ENCODE data around the gene SLC9A8. TPM values are rescaled to one million over a fixed set of nuclear protein-coding genes. Genes with fewer than 3 reads are reported as not detected.

The SLC9A8 gene
- total RNA-seq, 4 donors from 2014 or later: 9.0 to 31.0 (median 16.6) TPM

DNA sequence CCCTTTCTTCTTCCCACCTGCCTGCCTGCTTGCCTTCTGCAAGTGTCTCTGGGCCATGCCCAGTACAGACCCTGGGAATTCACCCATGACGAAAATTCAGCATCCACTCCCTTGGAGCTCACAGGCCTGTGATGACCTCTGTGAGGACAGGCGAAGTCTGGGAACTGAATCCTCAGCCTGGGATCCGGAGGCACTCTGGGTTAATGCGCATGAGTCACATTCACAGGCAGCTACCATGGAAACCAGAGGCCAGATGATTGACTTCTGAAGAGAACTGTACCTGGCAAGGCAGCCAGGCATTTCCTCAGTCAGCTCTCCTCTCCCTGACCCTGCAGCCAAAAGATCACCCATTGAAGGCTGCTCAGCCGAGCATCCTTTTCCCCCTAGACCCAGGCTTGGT, 41.0 kb downstream of the SLC9A8 start:
- 88 to 100% methylated on average over 1 to 5 of the region's 5 CpGs for WGBS, 2 donors (ENCODE audit: low coverage in 1 of 2)
- Histone ChIP-seq H3K9me3 (no peaks in the 10 kb centered on the region), H3K36me3 (peaks cover 0 to 26% (median 12%) of the 10 kb centered on the region in 4 donors), H3K4me1 (peaks cover 0 to 7% (median 0%) of the 10 kb centered on the region in 4 donors), H3K27me3 (no peaks in the 10 kb centered on the region), H3K4me3 (no peak overlapping the region), H3K27ac (no peak overlapping the region)
- in situ Hi-C loops (cut with MboI; ENCODE audit: low pct_ligation_motif_present in 1 of 4, low pct_unique_long_range_greater_than_20kb in 1 of 4, low sequenced_read_pairs in 3 of 4) (loop anchor here in 2 of 4 donors (10.0 to 25.0 kb wide), 2 partner anchors 309 to 516 kb away; no protein-coding TSS in a partner anchor), intact Hi-C loops (cut with DNase I; ENCODE audit: low total_unique reads) (no loop called here)
- no peak for DNase-seq
- TF ChIP-seq POLR2A (IDR thresholded peaks at IDR 0.05) (no peak), POLR2AphosphoS5 (IDR thresholded peaks at IDR 0.05) (no peak), EP300 (IDR thresholded peaks at IDR 0.05; ENCODE audit: low read depth) (no peak)
- TF ChIP-seq, protein P1, sequence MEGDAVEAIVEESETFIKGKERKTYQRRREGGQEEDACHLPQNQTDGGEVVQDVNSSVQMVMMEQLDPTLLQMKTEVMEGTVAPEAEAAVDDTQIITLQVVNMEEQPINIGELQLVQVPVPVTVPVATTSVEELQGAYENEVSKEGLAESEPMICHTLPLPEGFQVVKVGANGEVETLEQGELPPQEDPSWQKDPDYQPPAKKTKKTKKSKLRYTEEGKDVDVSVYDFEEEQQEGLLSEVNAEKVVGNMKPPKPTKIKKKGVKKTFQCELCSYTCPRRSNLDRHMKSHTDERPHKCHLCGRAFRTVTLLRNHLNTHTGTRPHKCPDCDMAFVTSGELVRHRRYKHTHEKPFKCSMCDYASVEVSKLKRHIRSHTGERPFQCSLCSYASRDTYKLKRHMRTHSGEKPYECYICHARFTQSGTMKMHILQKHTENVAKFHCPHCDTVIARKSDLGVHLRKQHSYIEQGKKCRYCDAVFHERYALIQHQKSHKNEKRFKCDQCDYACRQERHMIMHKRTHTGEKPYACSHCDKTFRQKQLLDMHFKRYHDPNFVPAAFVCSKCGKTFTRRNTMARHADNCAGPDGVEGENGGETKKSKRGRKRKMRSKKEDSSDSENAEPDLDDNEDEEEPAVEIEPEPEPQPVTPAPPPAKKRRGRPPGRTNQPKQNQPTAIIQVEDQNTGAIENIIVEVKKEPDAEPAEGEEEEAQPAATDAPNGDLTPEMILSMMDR (IDR thresholded peaks at IDR 0.05): no peak

DNA sequence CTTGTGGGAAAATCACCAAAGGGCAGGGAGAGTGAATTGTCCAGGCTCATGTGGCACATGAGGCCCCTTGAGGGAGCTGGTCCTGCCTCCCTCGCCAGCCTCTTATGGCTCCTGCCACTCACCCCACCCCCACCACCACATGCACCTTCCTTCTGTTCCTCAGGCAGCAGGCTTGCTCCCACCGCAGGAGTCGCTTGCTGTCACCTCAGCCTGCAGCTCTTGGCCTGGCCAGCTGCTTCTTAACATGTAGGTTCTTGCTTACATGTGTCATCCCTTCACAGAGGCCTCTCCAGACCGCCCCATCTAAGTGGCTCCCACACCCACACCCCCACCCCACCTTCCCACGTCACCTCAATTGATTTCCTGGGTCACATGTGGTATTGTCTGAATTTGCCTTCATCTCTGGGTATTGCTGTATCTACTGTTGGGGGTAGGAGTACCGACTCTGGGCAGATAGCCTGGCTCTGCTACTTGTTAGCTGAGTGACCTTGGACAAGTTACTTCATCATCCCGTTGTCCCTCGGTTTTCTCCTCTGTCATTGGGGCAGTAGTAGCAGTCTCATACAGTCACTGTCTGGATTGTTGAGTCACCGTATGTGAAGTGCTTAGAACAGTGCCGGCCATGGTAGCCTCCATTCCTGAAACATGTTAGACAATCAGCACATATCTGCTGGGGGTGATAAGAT, 41.7 kb downstream of the SLC9A8 start:
- in situ Hi-C loops (cut with MboI; ENCODE audit: low pct_ligation_motif_present in 1 of 4, low pct_unique_long_range_greater_than_20kb in 1 of 4, low sequenced_read_pairs in 3 of 4): loop anchor here in 2 of 4 donors (10.0 to 25.0 kb wide), 2 partner anchors 310 to 517 kb away; no protein-coding TSS in a partner anchor
- Histone ChIP-seq H3K4me3 (no peak overlapping the region), H3K9me3 (no peaks in the 10 kb centered on the region), H3K27ac (no peak overlapping the region), H3K36me3 (peaks cover 0 to 24% (median 12%) of the 10 kb centered on the region in 4 donors), H3K27me3 (no peaks in the 10 kb centered on the region), H3K4me1 (peaks cover 0 to 7% (median 0%) of the 10 kb centered on the region in 4 donors)
- DNase-seq: no peak
- 95 to 96% methylated on average over 3 to 10 of the region's 10 CpGs for WGBS, 2 donors (ENCODE audit: low coverage in 1 of 2)
- intact Hi-C loops (cut with DNase I; ENCODE audit: low total_unique reads): no loop called here
- TF ChIP-seq POLR2AphosphoS5 (IDR thresholded peaks at IDR 0.05) (no peak), POLR2A (IDR thresholded peaks at IDR 0.05) (no peak), EP300 (IDR thresholded peaks at IDR 0.05; ENCODE audit: low read depth) (no peak)
- TF ChIP-seq, protein P1 (IDR thresholded peaks at IDR 0.05): no peak

DNA sequence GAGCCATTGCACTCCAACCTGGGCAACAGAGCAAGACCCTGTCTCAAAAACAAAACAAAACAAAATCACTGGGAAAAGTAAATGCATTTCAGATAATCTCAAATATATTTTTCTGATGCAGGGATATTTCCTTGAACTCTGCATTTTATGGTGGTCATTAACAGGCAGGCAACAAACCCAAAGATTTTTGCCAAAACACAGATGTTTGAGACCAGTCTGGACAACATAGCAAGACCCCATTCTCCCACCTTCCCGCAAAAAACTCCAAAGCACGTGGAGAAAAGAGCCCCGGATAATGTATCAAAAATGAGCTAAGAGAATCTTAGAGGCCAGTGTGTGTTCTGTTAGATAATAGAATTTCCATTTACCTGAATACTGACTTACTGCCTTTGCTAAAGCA, 44.3 kb downstream of the SLC9A8 start:
- 97% methylated on average over 3 of the region's 3 CpGs; no CpG with 5 or more reads in 1 of the 2 donors for WGBS, 2 donors (ENCODE audit: low coverage in 1 of 2)
- Histone ChIP-seq H3K4me1 (no peaks in the 10 kb centered on the region), H3K36me3 (peaks cover 0 to 24% (median 7%) of the 10 kb centered on the region in 4 donors), H3K9me3 (no peaks in the 10 kb centered on the region), H3K27me3 (no peaks in the 10 kb centered on the region), H3K4me3 (no peak overlapping the region), H3K27ac (no peak overlapping the region)
- no peak for DNase-seq
- TF ChIP-seq POLR2A (IDR thresholded peaks at IDR 0.05) (no peak), EP300 (IDR thresholded peaks at IDR 0.05; ENCODE audit: low read depth) (no peak), POLR2AphosphoS5 (IDR thresholded peaks at IDR 0.05) (no peak)
- TF ChIP-seq, protein P1 (IDR thresholded peaks at IDR 0.05): no peak
- in situ Hi-C loops (cut with MboI; ENCODE audit: low pct_ligation_motif_present in 1 of 4, low pct_unique_long_range_greater_than_20kb in 1 of 4, low sequenced_read_pairs in 3 of 4): loop anchor here in 2 of 4 donors (10.0 to 25.0 kb wide), 2 partner anchors 312 to 520 kb away; no protein-coding TSS in a partner anchor
- intact Hi-C loops (cut with DNase I; ENCODE audit: low total_unique reads): no loop called here

DNA sequence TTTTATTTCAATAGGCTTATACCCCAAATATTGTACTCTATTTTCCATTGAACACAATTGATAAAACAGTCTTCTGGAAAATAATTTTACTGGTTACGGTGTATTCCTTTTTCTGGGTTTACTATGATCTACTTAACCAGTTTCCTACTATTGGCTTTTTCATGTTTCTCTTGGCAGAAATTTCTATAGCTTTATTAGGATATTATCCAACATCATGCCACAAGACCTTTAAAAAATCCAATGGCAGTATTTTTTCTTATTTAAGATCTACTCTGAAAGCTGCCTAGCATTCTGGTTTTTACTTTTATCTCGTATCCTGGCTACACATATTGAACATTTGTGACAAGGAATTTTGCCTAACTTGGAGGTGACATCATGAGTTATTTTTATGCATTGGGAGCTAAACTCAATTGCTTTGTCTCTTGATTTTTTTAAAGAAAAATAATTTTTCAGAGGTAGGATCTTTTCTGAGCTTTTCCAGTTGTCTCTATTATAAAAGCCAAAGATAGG, 45.5 kb downstream of the SLC9A8 start:
- no peak for DNase-seq
- in situ Hi-C loops (cut with MboI; ENCODE audit: low pct_ligation_motif_present in 1 of 4, low pct_unique_long_range_greater_than_20kb in 1 of 4, low sequenced_read_pairs in 3 of 4) (loop anchor here in 2 of 4 donors (10.0 to 25.0 kb wide), 2 partner anchors 313 to 521 kb away; no protein-coding TSS in a partner anchor), intact Hi-C loops (cut with DNase I; ENCODE audit: low total_unique reads) (no loop called here)
- Histone ChIP-seq H3K27ac (no peak overlapping the region), H3K4me3 (no peak overlapping the region), H3K9me3 (no peaks in the 10 kb centered on the region), H3K27me3 (no peaks in the 10 kb centered on the region), H3K4me1 (no peaks in the 10 kb centered on the region), H3K36me3 (peaks cover 0 to 24% (median 7%) of the 10 kb centered on the region in 4 donors)
- TF ChIP-seq POLR2A (IDR thresholded peaks at IDR 0.05) (no peak), POLR2AphosphoS5 (IDR thresholded peaks at IDR 0.05) (no peak), EP300 (IDR thresholded peaks at IDR 0.05; ENCODE audit: low read depth) (no peak)
- TF ChIP-seq, protein P1 (IDR thresholded peaks at IDR 0.05): no peak
- 89 to 91% methylated on average over 2 of the region's 2 CpGs for WGBS, 2 donors (ENCODE audit: low coverage in 1 of 2)
